ENCODE results near the gene POLD4.

The POLD4 gene

GRCh38 chr11:67314218-67314617 lies 39.1 kb downstream of the POLD4 start:
- no peak for DNase-seq

GRCh38 chr11:67313125-67313890 lies 40.0 kb downstream of the POLD4 start:
- no peak for DNase-seq

- DNase-seq: peak; percentile 63
Measured at GRCh38 chr11:67312187-67313021, 40.9 kb downstream of the POLD4 start.

GRCh38 chr11:67311556-67312082 lies 41.7 kb downstream of the POLD4 start:
- no peak for DNase-seq

GRCh38 chr11:67311051-67311555 lies 42.2 kb downstream of the POLD4 start:
- DNase-seq: no peak

GRCh38 chr11:67310246-67311050 lies 42.9 kb downstream of the POLD4 start:
- no peak for DNase-seq

GRCh38 chr11:67309661-67310061 lies 43.7 kb downstream of the POLD4 start:
- DNase-seq: no peak

GRCh38 chr11:67309166-67309565 lies 44.2 kb downstream of the POLD4 start:
- DNase-seq: no peak

- no peak for DNase-seq
Measured at GRCh38 chr11:67308031-67308866, 45.1 kb downstream of the POLD4 start.

GRCh38 chr11:67307545-67308001 lies 45.8 kb downstream of the POLD4 start:
- no peak for DNase-seq

- DNase-seq: no peak
Measured at GRCh38 chr11:67306769-67307544, 46.4 kb downstream of the POLD4 start.

GRCh38 chr11:67304511-67305113 lies 48.7 kb downstream of the POLD4 start:
- DNase-seq: no peak

- peak; percentile 55 for DNase-seq
Measured at GRCh38 chr11:67303835-67304411, 49.4 kb downstream of the POLD4 start.

GRCh38 chr11:67303132-67303834 lies 50.1 kb downstream of the POLD4 start, which contains the start of gene SSH3:
SSH3 (plus strand) TSS chr11:67303530; CDS start chr11:67303626, 96 bp downstream.
- DNase-seq: peak; percentile 63

GRCh38 chr11:67302571-67303131 lies 50.7 kb downstream of the POLD4 start:
- DNase-seq: no peak

GRCh38 chr11:67301951-67302516 lies 51.3 kb downstream of the POLD4 start:
- DNase-seq: no peak

- DNase-seq: no peak
Measured at GRCh38 chr11:67301313-67301921, 51.9 kb downstream of the POLD4 start.

Measured in CD4-positive, alpha-beta T cell treated with Interleukin-6 for 4 hours (primary cell).